SK-N-SH treated with all-trans-retinoic acid at 6 μM for 48 hours (cell line): ENCODE data around the gene DISP3.

Experiments
- ATAC-seq: fragments of 200-7000 bp; cut with Tn5 transposase; 3 replicates; pipeline ENCODE4 v1.9.1; 2020; ENCODE audit warnings: mild to moderate bottlenecking, moderate library complexity
- ARNTL ChIP-seq: fragments of 450-650 bp; formaldehyde crosslinking; IDR thresholded peaks from 2 replicates; pipeline ENCODE4 v1.5.0; 2020; ENCODE audit warnings: low read depth, mild to moderate bottlenecking, moderate library complexity, borderline replicate concordance
- BACH2 ChIP-seq: fragments of 250-450 bp; sonication (Bioruptor Pico); IDR thresholded peaks from 2 replicates; pipeline ENCODE4 v1.9.0; 2021; ENCODE audit warnings: mild to moderate bottlenecking, borderline replicate concordance
- CSDC2 ChIP-seq: fragments of 250-450 bp; sonication (Bioruptor Pico); IDR thresholded peaks from 2 replicates; pipeline ENCODE4 v1.5.0; 2020; ENCODE audit warnings: mild to moderate bottlenecking, moderate library complexity
- ESRRG ChIP-seq: fragments of 250-450 bp; sonication (Bioruptor Pico); IDR thresholded peaks from 2 replicates; pipeline ENCODE4 v1.6.1; 2021; ENCODE audit warnings: mild to moderate bottlenecking
- GLIS3 ChIP-seq: fragments of 250-450 bp; sonication (Bioruptor Pico); IDR thresholded peaks from 2 replicates; pipeline ENCODE4 v1.5.0; 2020; ENCODE audit warnings: mild to moderate bottlenecking, moderate library complexity
- ISL1 ChIP-seq: fragments of 250-450 bp; sonication (Bioruptor Pico); IDR thresholded peaks from 2 replicates; pipeline ENCODE4 v2.1.2; 2022; ENCODE audit warnings: mild to moderate bottlenecking, moderate library complexity
- OSR1 ChIP-seq: fragments of 250-450 bp; sonication (Bioruptor Pico); IDR thresholded peaks from 2 replicates; pipeline ENCODE4 v1.8.0; 2022; ENCODE audit warnings: moderate library complexity, mild to moderate bottlenecking, inconsistent platforms
- PATZ1 ChIP-seq: fragments of 250-450 bp; sonication (Bioruptor Pico); IDR thresholded peaks from 2 replicates; pipeline ENCODE4 v1.8.0; 2020; ENCODE audit warnings: mild to moderate bottlenecking, moderate library complexity, borderline replicate concordance
- PPARA ChIP-seq: fragments of 250-450 bp; sonication (Bioruptor Pico); IDR thresholded peaks from 2 replicates; pipeline ENCODE4 v1.5.0; 2020; ENCODE audit warnings: mild to moderate bottlenecking, borderline replicate concordance
- RARB ChIP-seq: fragments of 250-450 bp; sonication (Bioruptor Pico); IDR thresholded peaks from 2 replicates; pipeline ENCODE4 v1.8.0; 2021; ENCODE audit warnings: mild to moderate bottlenecking, moderate library complexity
- SNAI2 ChIP-seq: fragments of 250-450 bp; sonication (Bioruptor Pico); IDR thresholded peaks from 2 replicates; pipeline ENCODE4 v1.5.0; 2020; ENCODE audit warnings: mild to moderate bottlenecking, moderate library complexity
- TOX ChIP-seq: fragments of 250-450 bp; sonication (Bioruptor Pico); IDR thresholded peaks from 2 replicates; pipeline ENCODE4 v1.8.0; 2021; ENCODE audit warnings: mild to moderate bottlenecking, moderate library complexity, borderline replicate concordance
- ZC3H10 ChIP-seq: fragments of 250-450 bp; sonication (Bioruptor Pico); IDR thresholded peaks from 2 replicates; pipeline ENCODE4 v1.5.1; 2021; ENCODE audit warnings: mild to moderate bottlenecking, moderate library complexity
- ZFP3 ChIP-seq: fragments of 250-450 bp; sonication (Bioruptor Pico); IDR thresholded peaks from 2 replicates; pipeline ENCODE4 v1.5.0; 2020; ENCODE audit warnings: mild to moderate bottlenecking, moderate library complexity
- ZFP30 ChIP-seq: fragments of 450-650 bp; formaldehyde crosslinking; IDR thresholded peaks from 2 replicates; pipeline ENCODE4 v1.5.0; 2022; ENCODE audit warnings: mild to moderate bottlenecking, moderate library complexity
- ZNF565 ChIP-seq: fragments of 450-650 bp; formaldehyde crosslinking; conservative IDR thresholded peaks from 2 replicates; pipeline ENCODE4 v1.5.0; 2020; ENCODE audit warnings: low read depth, mild to moderate bottlenecking, moderate library complexity
- ZNF70 ChIP-seq: fragments of 450-650 bp; formaldehyde crosslinking; IDR thresholded peaks from 2 replicates; pipeline ENCODE4 v1.5.0; 2020; ENCODE audit warnings: mild to moderate bottlenecking, moderate library complexity
- ZNF8 ChIP-seq: fragments of 450-650 bp; formaldehyde crosslinking; IDR thresholded peaks from 2 replicates; pipeline ENCODE4 v1.5.0; 2020; ENCODE audit warnings: mild to moderate bottlenecking, moderate library complexity
- TF ChIP-seq, protein P1 (sequence below): fragments of 250-450 bp; sonication (Bioruptor Pico); IDR thresholded peaks from 2 replicates; pipeline ENCODE4 v1.5.0; 2020; ENCODE audit warnings: mild to moderate bottlenecking, moderate library complexity
- TF ChIP-seq, protein P2 (sequence below): fragments of 250-450 bp; sonication (Bioruptor Pico); IDR thresholded peaks from 2 replicates; pipeline ENCODE4 v1.5.1; 2020; ENCODE audit warnings: low read depth, mild to moderate bottlenecking, moderate library complexity

Gene DISP3

DNA sequence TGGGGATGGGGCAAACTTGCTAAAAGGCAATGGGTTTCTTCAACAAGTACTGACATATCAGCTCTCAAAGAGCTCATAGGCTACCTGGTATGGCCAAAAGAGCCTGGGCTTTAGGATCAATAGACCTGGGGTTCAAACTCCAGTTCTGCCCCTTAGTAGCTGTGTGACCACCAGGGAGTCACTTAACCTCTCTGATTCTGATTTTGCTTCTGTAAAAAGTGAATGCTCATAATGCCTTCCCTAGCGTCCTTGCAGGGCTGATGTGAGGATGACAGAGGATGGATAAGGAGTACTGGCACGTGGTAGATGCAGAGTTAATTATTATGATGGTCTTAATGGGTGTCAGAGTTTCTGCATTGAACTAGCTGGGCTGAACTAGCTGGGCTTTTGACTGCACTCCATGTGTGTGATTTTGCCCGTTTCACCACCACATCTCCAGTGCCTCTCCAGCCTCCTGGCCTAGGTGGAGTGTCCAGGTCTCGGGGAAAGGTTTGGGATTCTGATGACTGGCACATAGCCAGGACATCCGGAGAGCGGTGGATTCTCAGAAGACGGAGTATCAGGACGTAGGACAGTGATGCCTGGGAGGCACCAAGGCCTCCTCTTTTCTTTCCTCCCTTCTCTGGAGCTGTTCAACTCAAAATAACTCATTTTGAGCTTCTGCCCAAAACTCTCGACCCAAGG, 15.2 kb downstream of the DISP3 start (continued):
- no peak for TF ChIP-seq RARB
- TF ChIP-seq ZNF565 (CRISPR knock-in tag) = no peak
- TF ChIP-seq, protein P1, sequence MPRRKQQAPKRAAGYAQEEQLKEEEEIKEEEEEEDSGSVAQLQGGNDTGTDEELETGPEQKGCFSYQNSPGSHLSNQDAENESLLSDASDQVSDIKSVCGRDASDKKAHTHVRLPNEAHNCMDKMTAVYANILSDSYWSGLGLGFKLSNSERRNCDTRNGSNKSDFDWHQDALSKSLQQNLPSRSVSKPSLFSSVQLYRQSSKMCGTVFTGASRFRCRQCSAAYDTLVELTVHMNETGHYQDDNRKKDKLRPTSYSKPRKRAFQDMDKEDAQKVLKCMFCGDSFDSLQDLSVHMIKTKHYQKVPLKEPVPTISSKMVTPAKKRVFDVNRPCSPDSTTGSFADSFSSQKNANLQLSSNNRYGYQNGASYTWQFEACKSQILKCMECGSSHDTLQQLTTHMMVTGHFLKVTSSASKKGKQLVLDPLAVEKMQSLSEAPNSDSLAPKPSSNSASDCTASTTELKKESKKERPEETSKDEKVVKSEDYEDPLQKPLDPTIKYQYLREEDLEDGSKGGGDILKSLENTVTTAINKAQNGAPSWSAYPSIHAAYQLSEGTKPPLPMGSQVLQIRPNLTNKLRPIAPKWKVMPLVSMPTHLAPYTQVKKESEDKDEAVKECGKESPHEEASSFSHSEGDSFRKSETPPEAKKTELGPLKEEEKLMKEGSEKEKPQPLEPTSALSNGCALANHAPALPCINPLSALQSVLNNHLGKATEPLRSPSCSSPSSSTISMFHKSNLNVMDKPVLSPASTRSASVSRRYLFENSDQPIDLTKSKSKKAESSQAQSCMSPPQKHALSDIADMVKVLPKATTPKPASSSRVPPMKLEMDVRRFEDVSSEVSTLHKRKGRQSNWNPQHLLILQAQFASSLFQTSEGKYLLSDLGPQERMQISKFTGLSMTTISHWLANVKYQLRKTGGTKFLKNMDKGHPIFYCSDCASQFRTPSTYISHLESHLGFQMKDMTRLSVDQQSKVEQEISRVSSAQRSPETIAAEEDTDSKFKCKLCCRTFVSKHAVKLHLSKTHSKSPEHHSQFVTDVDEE (CRISPR knock-in tag) = no peak
- TF ChIP-seq CSDC2 (CRISPR knock-in tag) = no peak

- TF ChIP-seq GLIS3 (CRISPR knock-in tag) (no peak), ZFP30 (no peak), ISL1 (no peak), CSDC2 (CRISPR knock-in tag) (no peak), ARNTL (no peak), PPARA (CRISPR knock-in tag) (no peak), SNAI2 (CRISPR knock-in tag) (no peak), OSR1 (no peak), RARB (no peak), ZFP3 (CRISPR knock-in tag) (no peak)
- TF ChIP-seq, protein P2, sequence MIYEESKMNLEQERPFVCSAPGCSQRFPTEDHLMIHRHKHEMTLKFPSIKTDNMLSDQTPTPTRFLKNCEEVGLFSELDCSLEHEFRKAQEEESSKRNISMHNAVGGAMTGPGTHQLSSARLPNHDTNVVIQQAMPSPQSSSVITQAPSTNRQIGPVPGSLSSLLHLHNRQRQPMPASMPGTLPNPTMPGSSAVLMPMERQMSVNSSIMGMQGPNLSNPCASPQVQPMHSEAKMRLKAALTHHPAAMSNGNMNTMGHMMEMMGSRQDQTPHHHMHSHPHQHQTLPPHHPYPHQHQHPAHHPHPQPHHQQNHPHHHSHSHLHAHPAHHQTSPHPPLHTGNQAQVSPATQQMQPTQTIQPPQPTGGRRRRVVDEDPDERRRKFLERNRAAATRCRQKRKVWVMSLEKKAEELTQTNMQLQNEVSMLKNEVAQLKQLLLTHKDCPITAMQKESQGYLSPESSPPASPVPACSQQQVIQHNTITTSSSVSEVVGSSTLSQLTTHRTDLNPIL (CRISPR knock-in tag) = no peak
- TF ChIP-seq, all 23 proteins: peak for 0
- no peak for ATAC-seq
These were observed 15.8 kb downstream of the DISP3 start for GRCh38 chr1:11494771-11495170.

DNA sequence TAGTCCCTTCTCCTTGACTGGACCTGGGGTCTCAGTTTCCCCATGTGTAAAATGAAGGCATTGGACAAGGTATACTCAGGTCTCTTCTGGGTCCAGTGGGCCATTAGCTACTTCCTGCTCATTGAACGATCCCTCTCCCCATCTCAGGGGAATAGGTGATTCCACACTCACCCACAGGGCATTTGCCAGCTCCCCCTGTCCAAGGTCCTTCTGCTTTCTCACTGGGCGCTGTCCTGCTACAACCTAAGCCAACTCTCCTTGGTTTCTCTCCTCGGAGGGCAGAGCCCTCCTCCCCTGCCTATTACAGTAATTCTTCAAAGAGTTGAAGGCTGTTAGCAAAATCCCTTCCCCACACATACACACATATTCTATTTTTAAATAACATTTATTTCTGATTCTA, 16.6 kb downstream of the DISP3 start:
- TF ChIP-seq ZC3H10 (no peak), ZNF70 (CRISPR knock-in tag) (no peak), ZFP30 (no peak), OSR1 (no peak), CSDC2 (CRISPR knock-in tag) (no peak), ZNF565 (CRISPR knock-in tag) (no peak), BACH2 (CRISPR knock-in tag) (no peak)
- no peak for ATAC-seq

DNA sequence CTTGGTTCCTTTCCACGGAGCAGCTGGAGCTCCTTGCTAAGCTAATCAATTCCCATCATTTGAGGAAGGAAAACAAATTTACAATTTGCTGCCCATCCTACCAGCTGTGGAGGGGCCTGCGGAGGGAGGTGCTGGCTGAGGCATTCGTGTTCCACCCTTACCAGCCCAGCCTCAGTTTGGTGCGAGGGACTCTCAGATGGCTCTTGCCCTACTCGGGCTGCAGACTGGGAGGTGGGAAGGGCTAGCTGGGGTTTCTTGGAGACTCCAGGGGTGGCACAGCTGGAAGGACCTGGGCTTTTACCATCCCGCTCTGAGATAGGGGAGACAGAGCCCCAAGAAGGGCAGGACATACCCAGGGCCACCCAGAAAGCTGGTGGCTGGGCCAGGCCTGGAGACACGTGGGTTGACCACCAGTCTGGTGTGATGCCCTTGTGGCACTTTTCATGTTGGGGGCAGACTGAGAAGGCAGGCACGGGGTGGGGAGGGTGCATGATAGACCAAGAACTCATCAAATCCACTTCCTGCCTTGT, 17.7 kb downstream of the DISP3 start:
- no peak for TF ChIP-seq ZNF8 (CRISPR knock-in tag)
- no peak for TF ChIP-seq ZNF565 (CRISPR knock-in tag)
- TF ChIP-seq GLIS3 (CRISPR knock-in tag) = no peak
- TF ChIP-seq RARB = no peak
- no peak for TF ChIP-seq ZFP30
- TF ChIP-seq ZNF70 (CRISPR knock-in tag) = no peak
- ATAC-seq = no peak

DNA sequence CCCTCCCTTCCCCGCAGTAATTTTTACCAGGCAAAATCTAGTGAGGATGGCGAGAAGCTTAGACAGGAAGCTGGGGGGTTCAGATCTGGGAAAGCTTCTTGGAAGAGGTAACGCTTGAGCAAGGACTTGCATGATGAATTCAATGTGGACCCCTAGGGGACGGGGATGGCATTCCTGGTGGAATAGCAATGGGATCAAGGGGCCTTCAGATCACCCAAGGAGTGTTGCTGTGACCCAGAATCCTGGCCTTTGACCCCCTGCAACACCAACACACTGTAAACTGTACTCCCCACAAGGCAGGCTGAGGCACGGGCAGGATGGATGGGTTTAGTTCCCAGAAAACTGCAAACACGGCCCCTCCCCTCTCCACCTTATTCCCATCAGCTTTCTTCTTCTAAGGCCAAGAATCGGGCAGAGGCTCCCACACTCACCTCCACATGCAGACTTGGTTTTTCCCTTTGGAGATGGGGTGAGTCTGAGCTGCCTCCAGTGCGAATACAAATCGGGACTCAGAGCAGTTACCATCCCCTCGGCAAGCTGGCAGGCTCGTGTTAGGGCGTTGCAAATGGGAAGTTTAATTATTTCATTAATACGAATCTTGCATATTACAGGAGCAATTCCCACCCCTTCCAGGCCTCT, 20.1 kb downstream of the DISP3 start:
- TF ChIP-seq ARNTL (no peak), RARB (no peak), ZNF70 (CRISPR knock-in tag) (no peak), ZFP3 (CRISPR knock-in tag) (no peak), ZNF565 (CRISPR knock-in tag) (no peak), ESRRG (CRISPR knock-in tag) (no peak), TOX (CRISPR knock-in tag) (no peak), CSDC2 (CRISPR knock-in tag) (no peak), OSR1 (no peak), PATZ1 (CRISPR knock-in tag) (no peak), ISL1 (no peak)
- ATAC-seq = no peak
